H1 (cell line): ENCODE measurements around the gene SSNA1. TPM values are rescaled to one million over a fixed set of nuclear protein-coding genes. Genes with fewer than 3 reads are reported as not detected.

Source experiments
- CHD1 ChIP-seq: IDR thresholded peaks from 2 replicates; pipeline ENCODE4 v1.6.1; 2012; ENCODE audit warnings: low read depth, low read length, improper control_type of control experiment
- POLR2A ChIP-seq, 2 experiments: IDR thresholded peaks; 1 replicate in 1 of 2; 2 replicates in 1 of 2; pipeline ENCODE4 v1.6.1; 2011; ENCODE audit warnings: low read depth in 2 of 2, low read length in 2 of 2, mild to moderate bottlenecking in 2 of 2; ENCODE audit errors: control extremely low read depth in 1 of 2
- RAD21 ChIP-seq, 2 experiments: IDR thresholded peaks in 1 of 2; conservative IDR thresholded peaks in 1 of 2; 2 replicates each; pipeline ENCODE4 v1.6.1; 2011; ENCODE audit warnings: low read depth in 2 of 2, low read length in 2 of 2, improper control_type of control experiment in 1 of 2, inconsistent platforms in 1 of 2, mild to moderate bottlenecking in 1 of 2, moderate library complexity in 1 of 2
- RNF2 ChIP-seq: fragments of 200-900, 300-1000 bp; sonication (generic); IDR thresholded peaks from 2 replicates; pipeline ENCODE4 v1.7.1; 2016; ENCODE audit warnings: borderline replicate concordance, low read depth, mild to moderate bottlenecking, antibody characterized with exemption, low read length; ENCODE audit not compliant: poor library complexity, severe bottlenecking; ENCODE audit errors: missing control alignments
- TAF1 ChIP-seq: IDR thresholded peaks from 2 replicates; pipeline ENCODE4 v1.6.1; 2011; ENCODE audit warnings: mild to moderate bottlenecking, low read depth, low read length
- TAF7 ChIP-seq: optimal IDR thresholded peaks from 2 replicates; pipeline ENCODE3; 2011; ENCODE audit warnings: low read depth, mild to moderate bottlenecking, inconsistent platforms, low read length, moderate library complexity, borderline replicate concordance
- polyA plus RNA-seq, 7 experiments: library from polyadenylated mRNA; depleted of rRNA in 3 of 7; stranded (reverse) in 5 of 7; unstranded in 2 of 7; fragments of >200 nt in 5 of 7; fragments of 200-250 nt in 2 of 7; gene quantifications; 1 replicate in 5 of 7; 2 replicates in 1 of 7; 4 replicates in 1 of 7; pipeline versions ENCODE4 v1.2.1 to v1.2.3, GENCODE V29; 2011 to 2013; ENCODE audit warnings: missing spikeins in 2 of 7, mixed read lengths in 2 of 7
- total RNA-seq: library from RNA; stranded (reverse); fragmentation: NEBNext Ultra II Directional; extraction: Animal tissue kit (Norgen Biotek cat#: 25700); gene quantifications from 2 replicates; pipeline ENCODE4 v1.2.1, GENCODE V29; 2021
- TF ChIP-seq, protein P1 (sequence below), 3 experiments: IDR thresholded peaks; 1 replicate in 2 of 3; 2 replicates in 1 of 3; pipeline versions ENCODE4 v1.5.1 to v1.6.1; 2011; ENCODE audit warnings: low read length in 3 of 3, mild to moderate bottlenecking in 3 of 3, inconsistent platforms in 2 of 3, low read depth in 1 of 3, moderate library complexity in 1 of 3; ENCODE audit not compliant: insufficient read depth in 1 of 3; ENCODE audit errors: control extremely low read depth in 1 of 3
- TF ChIP-seq, protein P2 (sequence below): IDR thresholded peaks from 2 replicates; pipeline ENCODE4 v1.6.1; 2012; ENCODE audit warnings: inconsistent platforms

Gene SSNA1
- total and polyA plus RNA-seq, 2 of the 8 experiments (the other 6 are each of a cell fraction or from before 2014, with no cell fraction given): 87.3 to 157 TPM

DNA sequence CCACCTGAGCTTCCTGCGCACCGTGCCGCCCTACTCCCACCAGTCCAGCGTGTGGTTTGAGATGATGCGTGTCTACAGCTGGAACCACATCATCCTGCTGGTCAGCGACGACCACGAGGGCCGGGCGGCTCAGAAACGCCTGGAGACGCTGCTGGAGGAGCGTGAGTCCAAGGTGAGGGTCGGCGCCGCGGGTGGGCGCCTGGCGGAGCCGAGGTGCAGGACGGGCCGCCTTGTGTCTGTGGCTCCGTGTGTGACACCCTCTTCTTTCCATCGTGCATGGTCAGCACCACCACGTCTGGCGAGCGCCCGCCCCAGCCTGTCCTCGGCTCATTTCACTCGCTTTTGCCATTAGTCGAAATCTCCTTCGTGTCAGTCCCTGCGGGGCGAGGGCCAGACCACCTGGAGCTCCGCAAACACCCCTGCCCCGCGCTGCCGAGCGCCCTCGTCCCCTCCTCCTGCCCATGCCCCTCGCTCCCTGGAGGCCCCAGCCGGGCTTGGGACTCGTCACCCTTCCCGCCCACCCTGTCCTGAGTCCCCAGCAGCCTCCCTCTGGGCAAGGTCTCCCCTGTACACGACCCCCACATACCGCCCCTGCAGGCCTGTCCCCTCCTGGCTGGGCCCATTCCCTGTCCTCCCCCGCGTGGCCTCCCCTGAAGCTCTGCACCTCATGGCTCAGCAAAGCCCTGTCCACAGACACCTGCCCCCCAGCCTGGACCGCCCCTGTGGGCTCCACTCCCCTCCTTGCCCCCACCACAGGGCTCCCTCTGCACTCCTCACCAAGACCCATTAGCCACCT is 42.5 kb upstream of the SSNA1 start (continued):
- TF ChIP-seq POLR2A (IDR thresholded peaks at IDR 0.05; ENCODE audit: control extremely low read depth in 1 of 2, low read depth in 2 of 2, low read length in 2 of 2) (no peak), RAD21 (IDR thresholded peaks at IDR 0.05 in 1 of 2, conservative IDR thresholded peaks at IDR 0.05 in 1 of 2; ENCODE audit: low read depth in 2 of 2, low read length in 2 of 2) (no peak), TAF1 (no peak), CHD1 (no peak), TAF7 (no peak), RNF2 (no peak)
- TF ChIP-seq, protein P1, sequence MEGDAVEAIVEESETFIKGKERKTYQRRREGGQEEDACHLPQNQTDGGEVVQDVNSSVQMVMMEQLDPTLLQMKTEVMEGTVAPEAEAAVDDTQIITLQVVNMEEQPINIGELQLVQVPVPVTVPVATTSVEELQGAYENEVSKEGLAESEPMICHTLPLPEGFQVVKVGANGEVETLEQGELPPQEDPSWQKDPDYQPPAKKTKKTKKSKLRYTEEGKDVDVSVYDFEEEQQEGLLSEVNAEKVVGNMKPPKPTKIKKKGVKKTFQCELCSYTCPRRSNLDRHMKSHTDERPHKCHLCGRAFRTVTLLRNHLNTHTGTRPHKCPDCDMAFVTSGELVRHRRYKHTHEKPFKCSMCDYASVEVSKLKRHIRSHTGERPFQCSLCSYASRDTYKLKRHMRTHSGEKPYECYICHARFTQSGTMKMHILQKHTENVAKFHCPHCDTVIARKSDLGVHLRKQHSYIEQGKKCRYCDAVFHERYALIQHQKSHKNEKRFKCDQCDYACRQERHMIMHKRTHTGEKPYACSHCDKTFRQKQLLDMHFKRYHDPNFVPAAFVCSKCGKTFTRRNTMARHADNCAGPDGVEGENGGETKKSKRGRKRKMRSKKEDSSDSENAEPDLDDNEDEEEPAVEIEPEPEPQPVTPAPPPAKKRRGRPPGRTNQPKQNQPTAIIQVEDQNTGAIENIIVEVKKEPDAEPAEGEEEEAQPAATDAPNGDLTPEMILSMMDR (IDR thresholded peaks at IDR 0.05; ENCODE audit: control extremely low read depth in 1 of 3, insufficient read depth in 1 of 3, low read depth in 1 of 3, low read length in 3 of 3): no peak
- TF ChIP-seq, protein P2, sequence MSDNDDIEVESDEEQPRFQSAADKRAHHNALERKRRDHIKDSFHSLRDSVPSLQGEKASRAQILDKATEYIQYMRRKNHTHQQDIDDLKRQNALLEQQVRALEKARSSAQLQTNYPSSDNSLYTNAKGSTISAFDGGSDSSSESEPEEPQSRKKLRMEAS: no peak
